ENCODE data around the gene PFDN1.

PFDN1 gene

DNA sequence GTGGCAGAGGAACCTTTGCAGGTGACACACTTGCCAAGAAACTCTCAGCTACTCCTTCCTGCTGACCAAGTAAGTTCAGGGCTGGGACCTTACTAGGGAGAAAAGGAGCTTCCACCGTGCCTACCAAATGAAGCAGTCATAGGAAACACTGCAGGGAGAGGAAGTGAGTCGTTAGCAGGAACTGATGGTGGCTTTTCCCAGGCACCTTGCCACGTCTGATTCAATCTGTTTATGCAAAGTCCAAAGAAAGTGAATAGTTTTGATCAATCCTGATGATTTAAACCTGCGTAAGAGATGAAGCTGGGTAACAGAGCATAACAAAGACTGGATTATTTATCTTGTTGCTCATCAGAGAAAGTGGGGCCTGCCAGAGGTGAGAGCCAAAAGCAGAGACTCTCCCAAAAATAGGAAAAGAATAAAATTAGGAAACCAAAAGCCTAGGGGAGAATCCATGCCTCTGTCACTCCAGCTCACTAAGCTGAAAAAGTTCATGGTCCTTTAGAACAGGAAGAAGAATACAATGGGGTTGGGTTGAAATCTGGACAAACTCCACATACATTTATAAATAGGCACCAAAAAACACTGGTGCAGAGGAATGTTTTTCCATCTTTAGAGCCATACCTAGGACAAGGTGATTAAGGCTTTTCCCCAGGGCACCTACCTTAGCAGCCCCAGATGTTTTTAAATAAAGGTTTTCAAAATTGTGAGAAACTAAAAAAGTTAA lies 9.3 kb upstream of the PFDN1 start:
- H3K4me1 ChIP-seq (ENCODE audit: control insufficient read depth, insufficient read depth, low read length) = peaks cover 15% of the 10 kb centered on the region
- H3K36me3 ChIP-seq (ENCODE audit: control insufficient read depth, insufficient read depth, low read length) = no peaks in the 10 kb centered on the region
- H3K4me3 ChIP-seq (ENCODE audit: low read depth, low read length) = no peak overlapping the region
- no peak overlapping the region for H3K27ac ChIP-seq (ENCODE audit: low read depth, low read length)
- H3K9me3 ChIP-seq (ENCODE audit: control insufficient read depth, insufficient read depth, low read depth, low read length) = no peaks in the 10 kb centered on the region
- H3K9ac ChIP-seq (ENCODE audit: low read length) = no peak overlapping the region
- no peaks in the 10 kb centered on the region for H3K27me3 ChIP-seq (ENCODE audit: control insufficient read depth, insufficient read depth, low read length)

DNA sequence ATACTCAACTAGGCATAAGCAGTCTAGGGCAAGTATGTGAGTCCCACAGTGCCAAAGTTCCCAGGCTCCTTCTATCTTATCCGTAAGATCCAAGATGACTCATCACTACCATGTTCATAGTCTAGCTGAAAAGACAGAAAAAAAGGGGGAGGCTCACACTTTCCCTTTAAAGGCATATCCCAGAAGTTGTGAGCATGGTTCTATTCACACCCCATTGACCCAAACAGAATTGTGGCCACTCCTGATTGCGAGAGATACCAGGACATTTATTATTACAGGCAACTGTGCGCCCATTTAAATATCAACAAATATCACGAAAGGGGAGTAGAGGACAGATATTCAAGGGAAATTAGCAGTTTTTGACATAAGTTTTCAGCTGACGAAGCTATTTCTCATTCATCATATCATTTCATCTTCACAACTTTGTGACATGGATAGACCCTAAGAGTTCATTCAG lies 8.1 kb upstream of the PFDN1 start:
- no peak overlapping the region for H3K27ac ChIP-seq (ENCODE audit: low read depth, low read length)
- no peaks in the 10 kb centered on the region for H3K27me3 ChIP-seq (ENCODE audit: control insufficient read depth, insufficient read depth, low read length)
- H3K4me1 ChIP-seq (ENCODE audit: control insufficient read depth, insufficient read depth, low read length) = peaks cover 15% of the 10 kb centered on the region
- no peak overlapping the region for H3K9ac ChIP-seq (ENCODE audit: low read length)
- H3K9me3 ChIP-seq (ENCODE audit: control insufficient read depth, insufficient read depth, low read depth, low read length) = no peaks in the 10 kb centered on the region
- no peak overlapping the region for H3K4me3 ChIP-seq (ENCODE audit: low read depth, low read length)
- H3K36me3 ChIP-seq (ENCODE audit: control insufficient read depth, insufficient read depth, low read length) = no peaks in the 10 kb centered on the region

DNA sequence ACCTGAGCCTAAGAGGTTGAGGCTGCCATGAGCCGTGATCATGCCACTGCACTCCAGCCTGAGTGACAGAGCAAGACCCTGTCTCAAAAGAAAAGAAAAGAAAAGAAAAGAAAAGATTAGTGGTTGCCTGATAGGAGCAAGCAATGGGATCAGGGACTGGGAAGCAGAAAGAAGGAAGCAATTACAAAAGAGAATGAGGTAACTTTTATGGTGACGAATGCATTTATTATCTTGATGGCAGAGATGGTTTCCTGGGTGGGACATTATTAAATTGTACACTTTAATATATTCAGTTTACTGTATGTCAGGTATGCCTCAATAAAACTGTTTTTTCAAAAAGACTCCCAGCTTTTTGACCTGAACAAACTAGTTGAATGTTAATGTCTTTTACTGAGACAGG lies 7.5 kb upstream of the PFDN1 start:
- H3K9ac ChIP-seq (ENCODE audit: low read length) = no peak overlapping the region
- no peaks in the 10 kb centered on the region for H3K9me3 ChIP-seq (ENCODE audit: control insufficient read depth, insufficient read depth, low read depth, low read length)
- no peaks in the 10 kb centered on the region for H3K36me3 ChIP-seq (ENCODE audit: control insufficient read depth, insufficient read depth, low read length)
- peaks cover 15% of the 10 kb centered on the region for H3K4me1 ChIP-seq (ENCODE audit: control insufficient read depth, insufficient read depth, low read length)
- no peak overlapping the region for H3K4me3 ChIP-seq (ENCODE audit: low read depth, low read length)
- H3K27me3 ChIP-seq (ENCODE audit: control insufficient read depth, insufficient read depth, low read length) = no peaks in the 10 kb centered on the region
- no peak overlapping the region for H3K27ac ChIP-seq (ENCODE audit: low read depth, low read length)

DNA sequence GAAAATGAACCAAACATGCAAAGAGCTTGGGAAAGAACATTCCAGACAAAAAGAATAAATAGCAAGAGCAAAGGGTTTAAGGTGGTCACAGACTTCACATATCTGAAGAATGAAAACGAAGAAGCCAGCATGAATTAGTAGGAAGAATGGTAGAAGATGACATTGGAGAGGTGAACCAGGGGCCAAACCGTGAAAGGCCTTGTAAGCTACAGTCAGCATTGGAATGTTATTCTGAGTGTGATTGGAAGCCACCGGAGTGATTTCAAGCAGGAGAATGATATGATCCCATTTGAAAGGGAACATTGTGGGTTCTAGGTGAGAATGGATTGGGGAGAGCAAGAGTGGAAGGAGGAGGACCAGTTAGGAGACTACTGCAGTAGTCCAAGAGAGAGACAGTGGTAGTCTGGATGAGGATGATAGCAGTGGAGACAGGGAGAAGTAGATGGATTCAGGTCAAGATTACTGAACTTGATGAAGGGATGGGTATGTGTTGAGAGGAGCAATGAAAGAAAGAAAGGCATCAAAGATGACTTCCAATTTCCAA lies 6.9 kb upstream of the PFDN1 start:
- H3K4me1 ChIP-seq (ENCODE audit: control insufficient read depth, insufficient read depth, low read length) = peaks cover 15% of the 10 kb centered on the region
- no peaks in the 10 kb centered on the region for H3K36me3 ChIP-seq (ENCODE audit: control insufficient read depth, insufficient read depth, low read length)
- H3K27me3 ChIP-seq (ENCODE audit: control insufficient read depth, insufficient read depth, low read length) = no peaks in the 10 kb centered on the region
- H3K27ac ChIP-seq (ENCODE audit: low read depth, low read length) = no peak overlapping the region
- H3K9me3 ChIP-seq (ENCODE audit: control insufficient read depth, insufficient read depth, low read depth, low read length) = no peaks in the 10 kb centered on the region
- no peak overlapping the region for H3K4me3 ChIP-seq (ENCODE audit: low read depth, low read length)
- H3K9ac ChIP-seq (ENCODE audit: low read length) = no peak overlapping the region

DNA sequence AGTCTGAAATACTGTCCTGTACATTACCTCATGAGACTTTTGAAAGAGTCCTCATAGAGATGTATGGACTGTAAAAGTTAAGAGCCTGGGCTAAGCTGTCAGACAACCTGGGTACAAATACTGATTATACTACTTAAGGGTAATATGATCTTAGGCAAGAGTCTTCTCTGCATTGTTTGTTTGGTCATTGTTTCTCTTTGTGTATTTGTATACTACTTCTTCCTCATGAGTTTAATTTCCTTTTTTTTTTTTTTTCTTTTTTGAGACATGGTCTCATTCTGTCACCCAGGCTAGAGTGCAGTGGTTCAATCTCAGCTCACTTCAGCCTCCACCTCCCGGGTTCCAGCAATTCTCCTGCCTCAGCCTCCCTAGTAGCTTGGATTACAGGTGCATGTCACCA lies 2.6 kb upstream of the PFDN1 start:
- Histone ChIP-seq H3K27ac (ENCODE audit: low read depth, low read length) (no peak overlapping the region), H3K4me1 (ENCODE audit: control insufficient read depth, insufficient read depth, low read length) (peaks cover 7% of the 10 kb centered on the region; the same call in 1 of the 2 replicates), H3K27me3 (ENCODE audit: control insufficient read depth, insufficient read depth, low read length) (no peaks in the 10 kb centered on the region), H3K36me3 (ENCODE audit: control insufficient read depth, insufficient read depth, low read length) (no peaks in the 10 kb centered on the region), H3K9me3 (ENCODE audit: control insufficient read depth, insufficient read depth, low read depth, low read length) (no peaks in the 10 kb centered on the region), H3K4me3 (ENCODE audit: low read depth, low read length) (no peak overlapping the region), H3K9ac (ENCODE audit: low read length) (no peak overlapping the region)

DNA sequence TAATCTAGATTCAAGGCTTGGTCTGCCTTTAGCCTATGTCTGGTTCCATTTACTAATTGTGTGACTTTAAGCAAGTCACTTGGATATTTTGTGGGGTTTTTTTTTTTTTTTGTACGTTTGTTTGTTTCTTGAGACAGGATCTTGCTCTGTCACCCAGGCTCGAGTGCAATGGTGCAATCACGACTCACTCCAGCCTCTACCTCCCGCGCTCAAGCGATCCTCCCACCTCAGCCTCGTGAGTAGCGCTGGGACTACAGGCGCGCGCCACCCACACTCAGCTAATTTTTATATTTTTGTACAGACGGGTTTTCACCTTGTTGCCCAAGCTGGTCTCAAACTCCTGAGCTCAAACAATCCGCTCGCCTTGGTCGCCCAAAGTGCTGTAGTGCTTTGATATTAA lies 1.1 kb upstream of the PFDN1 start:
- Histone ChIP-seq H3K4me3 (ENCODE audit: low read depth, low read length) (no peak overlapping the region), H3K27me3 (ENCODE audit: control insufficient read depth, insufficient read depth, low read length) (no peaks in the 10 kb centered on the region), H3K9me3 (ENCODE audit: control insufficient read depth, insufficient read depth, low read depth, low read length) (no peaks in the 10 kb centered on the region), H3K4me1 (ENCODE audit: control insufficient read depth, insufficient read depth, low read length) (peaks cover 7% of the 10 kb centered on the region; the same call in 1 of the 2 replicates), H3K9ac (ENCODE audit: low read length) (no peak overlapping the region), H3K36me3 (ENCODE audit: control insufficient read depth, insufficient read depth, low read length) (peaks cover 7% of the 10 kb centered on the region; the same call in 1 of the 2 replicates), H3K27ac (ENCODE audit: low read depth, low read length) (no peak overlapping the region)

DNA sequence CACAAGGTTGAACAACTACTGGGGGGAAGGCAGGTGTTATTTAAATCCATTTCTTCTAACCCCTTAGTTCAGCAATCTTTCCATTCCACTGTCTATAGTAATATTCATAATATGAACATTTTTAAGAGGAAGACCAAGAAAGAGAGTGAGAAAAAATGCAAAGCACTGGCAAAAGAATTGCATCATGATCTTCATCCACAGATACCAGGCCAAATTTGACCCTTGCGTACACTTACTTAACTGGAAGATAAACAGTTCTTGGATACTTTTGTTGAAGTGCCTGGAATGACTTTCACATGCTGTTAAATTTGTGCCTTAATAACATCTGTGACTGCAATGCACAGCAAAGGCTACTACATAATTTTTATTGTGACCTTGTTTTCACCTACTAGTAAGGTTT lies 1.8 kb downstream of the PFDN1 start:
- no peaks in the 10 kb centered on the region for H3K9me3 ChIP-seq (ENCODE audit: control insufficient read depth, insufficient read depth, low read depth, low read length)
- H3K9ac ChIP-seq (ENCODE audit: low read length) = no peak overlapping the region
- H3K27me3 ChIP-seq (ENCODE audit: control insufficient read depth, insufficient read depth, low read length) = no peaks in the 10 kb centered on the region
- peaks cover 16% of the 10 kb centered on the region for H3K4me1 ChIP-seq (ENCODE audit: control insufficient read depth, insufficient read depth, low read length)
- peaks cover 9% of the 10 kb centered on the region; the same call in 1 of the 2 replicates for H3K36me3 ChIP-seq (ENCODE audit: control insufficient read depth, insufficient read depth, low read length)
- H3K4me3 ChIP-seq (ENCODE audit: low read depth, low read length) = no peak overlapping the region
- no peak overlapping the region for H3K27ac ChIP-seq (ENCODE audit: low read depth, low read length)

DNA sequence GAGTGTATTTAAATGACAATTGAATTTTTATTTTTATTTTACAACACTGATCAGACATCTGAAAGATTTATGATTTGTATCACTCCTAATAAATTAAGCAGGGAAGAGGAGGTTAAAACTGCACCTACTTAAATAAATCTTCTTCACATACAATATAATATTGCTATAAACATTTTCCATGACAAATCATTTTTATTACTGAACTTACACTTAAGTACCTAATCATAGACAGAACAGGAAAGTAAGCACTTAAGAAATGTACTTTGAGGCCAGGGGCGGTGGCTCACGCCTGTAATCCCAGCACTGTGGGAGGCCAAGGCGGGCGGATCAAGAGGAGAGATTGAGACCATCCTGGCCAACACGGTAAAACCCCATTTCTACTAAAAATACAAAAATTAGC lies 3.8 kb downstream of the PFDN1 start:
- no peaks in the 10 kb centered on the region for H3K27me3 ChIP-seq (ENCODE audit: control insufficient read depth, insufficient read depth, low read length)
- peaks cover 9% of the 10 kb centered on the region; the same call in 1 of the 2 replicates for H3K36me3 ChIP-seq (ENCODE audit: control insufficient read depth, insufficient read depth, low read length)
- no peaks in the 10 kb centered on the region for H3K9me3 ChIP-seq (ENCODE audit: control insufficient read depth, insufficient read depth, low read depth, low read length)
- H3K4me1 ChIP-seq (ENCODE audit: control insufficient read depth, insufficient read depth, low read length) = peaks cover 23% of the 10 kb centered on the region
- H3K9ac ChIP-seq (ENCODE audit: low read length) = no peak overlapping the region
- no peak overlapping the region for H3K27ac ChIP-seq (ENCODE audit: low read depth, low read length)
- H3K4me3 ChIP-seq (ENCODE audit: low read depth, low read length) = no peak overlapping the region

DNA sequence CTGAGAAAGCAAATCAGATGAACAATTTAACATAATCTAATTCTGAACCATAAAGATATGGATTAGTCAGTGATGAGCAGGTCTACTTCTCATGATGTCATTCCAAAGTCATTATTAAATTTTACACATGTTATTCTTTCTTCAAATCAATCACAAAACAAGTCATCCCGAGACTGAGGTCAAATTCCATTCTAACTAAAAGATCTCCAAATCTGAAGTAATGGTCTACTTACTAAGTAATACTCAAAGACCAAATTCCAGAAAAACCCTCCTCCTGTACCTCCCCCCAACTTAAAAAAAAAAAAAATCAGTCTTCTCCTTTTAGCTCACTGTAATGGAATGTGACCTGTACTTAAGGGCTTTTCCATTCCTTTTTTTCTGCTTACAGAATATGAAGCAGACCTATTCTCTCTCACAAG lies 4.7 kb downstream of the PFDN1 start:
- Histone ChIP-seq H3K27ac (ENCODE audit: low read depth, low read length) (peak overlapping the region; percentile 19; the same call in 1 of the 2 replicates), H3K9me3 (ENCODE audit: control insufficient read depth, insufficient read depth, low read depth, low read length) (no peaks in the 10 kb centered on the region), H3K4me1 (ENCODE audit: control insufficient read depth, insufficient read depth, low read length) (peaks cover 31% of the 10 kb centered on the region)

DNA sequence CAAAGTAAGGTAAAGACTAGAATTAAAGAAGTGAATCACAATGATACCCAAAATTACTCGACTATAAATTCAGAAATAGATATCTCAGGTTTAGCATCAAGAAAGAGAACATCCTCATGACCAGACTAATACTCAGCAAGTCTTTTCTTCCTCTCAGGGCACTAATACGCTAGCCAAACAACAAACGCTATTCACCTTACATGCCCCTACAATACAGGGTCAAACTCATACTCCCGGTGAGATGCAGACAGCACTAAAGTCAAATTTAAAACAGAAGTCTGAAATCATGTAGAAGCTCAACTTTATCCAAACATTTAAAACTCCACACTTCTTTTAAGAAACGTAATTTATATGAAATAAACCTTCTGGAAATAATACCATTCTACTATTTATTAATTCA lies 5.6 kb downstream of the PFDN1 start:
- Histone ChIP-seq H3K36me3 (ENCODE audit: control insufficient read depth, insufficient read depth, low read length) (peaks cover 9% of the 10 kb centered on the region; the same call in 1 of the 2 replicates), H3K27me3 (ENCODE audit: control insufficient read depth, insufficient read depth, low read length) (no peaks in the 10 kb centered on the region), H3K4me1 (ENCODE audit: control insufficient read depth, insufficient read depth, low read length) (peaks cover 32% of the 10 kb centered on the region), H3K9ac (ENCODE audit: low read length) (no peak overlapping the region), H3K4me3 (ENCODE audit: low read depth, low read length) (no peak overlapping the region), H3K9me3 (ENCODE audit: control insufficient read depth, insufficient read depth, low read depth, low read length) (no peaks in the 10 kb centered on the region), H3K27ac (ENCODE audit: low read depth, low read length) (no peak overlapping the region)

More for the DNA sequence above, 4.7 kb downstream of the PFDN1 start:
- H3K9ac ChIP-seq (ENCODE audit: low read length) = no peak overlapping the region
- H3K27me3 ChIP-seq (ENCODE audit: control insufficient read depth, insufficient read depth, low read length) = no peaks in the 10 kb centered on the region
- no peak overlapping the region; the same call in 1 of the 2 replicates for H3K4me3 ChIP-seq (ENCODE audit: low read depth, low read length)
- peaks cover 9% of the 10 kb centered on the region; the same call in 1 of the 2 replicates for H3K36me3 ChIP-seq (ENCODE audit: control insufficient read depth, insufficient read depth, low read length)

DNA sequence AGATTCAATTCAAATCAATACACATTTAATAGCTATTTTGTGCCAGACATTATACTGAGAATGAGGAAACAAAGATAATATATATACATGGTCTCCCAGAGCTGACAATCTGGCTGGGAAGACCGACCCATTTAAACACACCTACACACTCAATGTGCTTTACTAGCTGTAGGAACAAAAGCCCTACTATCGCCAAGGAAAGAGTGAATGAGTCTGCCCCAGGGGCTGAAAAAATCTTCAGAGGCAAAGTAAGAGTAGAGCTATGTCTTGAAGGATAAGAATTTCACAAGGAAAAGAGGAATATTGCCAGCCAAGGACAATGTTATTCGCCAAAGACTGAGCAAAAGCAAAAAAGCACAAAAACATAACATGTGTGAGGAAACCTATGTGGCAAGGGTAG lies 6.6 kb downstream of the PFDN1 start:
- Histone ChIP-seq H3K27ac (ENCODE audit: low read depth, low read length) (no peak overlapping the region), H3K27me3 (ENCODE audit: control insufficient read depth, insufficient read depth, low read length) (no peaks in the 10 kb centered on the region), H3K4me3 (ENCODE audit: low read depth, low read length) (no peak overlapping the region), H3K9ac (ENCODE audit: low read length) (no peak overlapping the region), H3K9me3 (ENCODE audit: control insufficient read depth, insufficient read depth, low read depth, low read length) (no peaks in the 10 kb centered on the region), H3K4me1 (ENCODE audit: control insufficient read depth, insufficient read depth, low read length) (peaks cover 25% of the 10 kb centered on the region), H3K36me3 (ENCODE audit: control insufficient read depth, insufficient read depth, low read length) (peaks cover 9% of the 10 kb centered on the region; the same call in 1 of the 2 replicates)

All from HUES6 (cell line).